ENCODE results near the gene UPF2. TPM values are rescaled to one million over a fixed set of nuclear protein-coding genes. Genes with fewer than 3 reads are reported as not detected.
"Not testable (repeated sequence)": the region's sequence is repeated elsewhere in the genome, so short reads cannot be mapped to it uniquely, and the experiment has no call there.

The UPF2 gene
- total RNA-seq, 1 donor from 2014 or later = 7.9 TPM

- intact Hi-C loops (cut with DNase I) = no loop called here
- TF ChIP-seq CTCF (IDR thresholded peaks at IDR 0.05) = no peak
- H3K27ac ChIP-seq = no peak overlapping the region
- H3K4me1 ChIP-seq = peaks cover 0 to 7% of the 10 kb centered on the region in 2 donors
- DNase-seq (ENCODE audit: low spot score in 2 of 2) = no peak
- peaks cover 2 to 15% of the 10 kb centered on the region in 2 donors for H3K36me3 ChIP-seq
- no peaks in the 10 kb centered on the region for H3K27me3 ChIP-seq
- H3K4me3 ChIP-seq = no peak overlapping the region
- H3K9me3 ChIP-seq = no peaks in the 10 kb centered on the region
These were observed 19.9 kb downstream of the UPF2 start for GRCh38 chr10:12022580-12023257.

- no peaks in the 10 kb centered on the region for H3K27me3 ChIP-seq
- peaks cover 0 to 7% of the 10 kb centered on the region in 2 donors for H3K4me1 ChIP-seq
- intact Hi-C loops (cut with DNase I) = no loop called here
- no peak for TF ChIP-seq CTCF (IDR thresholded peaks at IDR 0.05)
- H3K36me3 ChIP-seq = peaks cover 0 to 4% of the 10 kb centered on the region in 2 donors
- H3K27ac ChIP-seq = no peak overlapping the region
- H3K9me3 ChIP-seq = no peaks in the 10 kb centered on the region
- no peak for DNase-seq (ENCODE audit: low spot score in 2 of 2)
- no peak overlapping the region for H3K4me3 ChIP-seq
These were observed 22.0 kb downstream of the UPF2 start for GRCh38 chr10:12020574-12020973.

GRCh38 chr10:12019283-12019971 is 23.2 kb downstream of the UPF2 start:
- H3K27me3 ChIP-seq = no peaks in the 10 kb centered on the region
- no peak overlapping the region for H3K27ac ChIP-seq

GRCh38 chr10:12018438-12019282 is 23.9 kb downstream of the UPF2 start:
- H3K9me3 ChIP-seq = no peaks in the 10 kb centered on the region
- no peaks in the 10 kb centered on the region for H3K27me3 ChIP-seq
- peaks cover 0 to 6% of the 10 kb centered on the region in 2 donors for H3K36me3 ChIP-seq
- H3K27ac ChIP-seq = no peak overlapping the region
- no peak for TF ChIP-seq CTCF (IDR thresholded peaks at IDR 0.05)
- no peak overlapping the region for H3K4me3 ChIP-seq
- H3K4me1 ChIP-seq = peaks cover 0 to 7% of the 10 kb centered on the region in 2 donors
- DNase-seq (ENCODE audit: low spot score in 2 of 2) = no peak
- intact Hi-C loops (cut with DNase I) = no loop called here

More at GRCh38 chr10:12019283-12019971, 23.2 kb downstream of the UPF2 start:
- intact Hi-C loops (cut with DNase I) = no loop called here
- Histone ChIP-seq H3K4me1 (peaks cover 0 to 7% of the 10 kb centered on the region in 2 donors), H3K36me3 (peaks cover 0 to 4% of the 10 kb centered on the region in 2 donors), H3K9me3 (no peaks in the 10 kb centered on the region), H3K4me3 (no peak overlapping the region)
- DNase-seq (ENCODE audit: low spot score in 2 of 2) = no peak
- TF ChIP-seq CTCF (IDR thresholded peaks at IDR 0.05) = no peak

GRCh38 chr10:12013926-12014325 is 28.7 kb downstream of the UPF2 start:
- no peak for TF ChIP-seq CTCF (IDR thresholded peaks at IDR 0.05)
- no peak overlapping the region for H3K27ac ChIP-seq
- DNase-seq (ENCODE audit: low spot score in 2 of 2) = no peak
- H3K4me3 ChIP-seq = no peak overlapping the region
- H3K36me3 ChIP-seq = peaks cover 24 to 44% of the 10 kb centered on the region in 2 donors
- peaks cover 0 to under 1% of the 10 kb centered on the region in 2 donors for H3K4me1 ChIP-seq
- H3K9me3 ChIP-seq = peaks cover 8 to 9% of the 10 kb centered on the region in 2 donors
- H3K27me3 ChIP-seq = no peaks in the 10 kb centered on the region
- intact Hi-C loops (cut with DNase I) = no loop called here

GRCh38 chr10:12013391-12013790 is 29.2 kb downstream of the UPF2 start:
- DNase-seq (ENCODE audit: low spot score in 2 of 2); H3K27me3 ChIP-seq; H3K27ac ChIP-seq; H3K4me3 ChIP-seq; H3K4me1 ChIP-seq; intact Hi-C loops (cut with DNase I); H3K9me3 ChIP-seq: not testable (repeated sequence)
- peaks cover 28 to 47% of the 10 kb centered on the region in 2 donors for H3K36me3 ChIP-seq
